Globus pallidus (tissue), 1 donor: Measurements from ENCODE around the gene JPH4.
"Not testable (repeated sequence)": the region's sequence is repeated elsewhere in the genome, so short reads cannot be mapped to it uniquely, and the experiment has no call there.

Source experiments
- DNase-seq: peaks from one replicate; pipeline ENCODE4 v3.0.0-alpha.2; 2015; ENCODE audit warnings: low spot score

Gene JPH4

DNA sequence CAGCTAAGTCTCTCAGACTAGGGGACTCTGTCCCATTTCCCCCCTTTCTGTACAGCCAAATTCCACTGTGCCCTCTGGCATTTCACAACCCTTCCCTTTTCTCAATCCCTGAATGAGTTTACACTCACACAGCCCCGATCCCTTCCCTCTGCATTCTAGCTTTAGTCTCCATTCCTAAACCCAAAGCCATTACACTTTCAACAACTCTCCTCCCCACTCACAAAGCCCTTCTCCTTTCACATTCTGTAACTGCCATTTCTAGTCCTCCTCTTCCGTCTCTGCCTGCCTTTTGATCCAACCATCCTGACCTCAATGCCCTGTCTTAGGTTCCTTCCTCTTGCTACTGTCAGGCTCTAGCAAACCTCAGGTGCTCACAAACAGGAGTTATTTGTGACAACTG is 30.7 kb downstream of the JPH4 start:
- DNase-seq, result no peak

DNA sequence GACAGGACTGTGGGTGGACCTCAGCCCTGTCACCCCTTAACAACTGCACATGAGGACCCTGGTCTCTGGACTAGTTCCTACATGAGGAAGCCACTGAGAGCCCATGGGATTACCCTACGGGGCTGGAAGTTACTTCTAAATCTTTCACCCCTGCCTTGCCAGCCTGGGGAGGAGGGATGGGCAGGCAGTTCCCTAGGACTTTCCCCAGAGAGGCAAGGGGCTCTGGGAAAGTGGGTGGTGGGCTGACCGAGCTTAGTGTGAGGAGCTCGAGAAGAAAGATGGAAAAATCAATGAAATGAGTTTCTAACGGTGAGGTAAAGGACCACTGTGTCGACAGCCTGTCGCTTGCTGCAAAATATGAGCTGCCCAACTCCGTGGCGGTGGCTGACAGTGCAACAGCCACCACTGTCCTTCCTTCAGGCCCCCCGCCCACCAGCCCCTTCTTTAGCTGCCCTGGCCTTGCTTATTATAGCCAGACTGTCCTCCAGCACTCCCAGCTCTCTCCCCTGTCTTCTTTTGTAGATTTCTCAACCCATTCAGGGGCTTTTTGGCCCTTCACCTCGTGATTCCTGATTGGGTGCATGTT is 32.0 kb downstream of the JPH4 start:
- no peak for DNase-seq

DNA sequence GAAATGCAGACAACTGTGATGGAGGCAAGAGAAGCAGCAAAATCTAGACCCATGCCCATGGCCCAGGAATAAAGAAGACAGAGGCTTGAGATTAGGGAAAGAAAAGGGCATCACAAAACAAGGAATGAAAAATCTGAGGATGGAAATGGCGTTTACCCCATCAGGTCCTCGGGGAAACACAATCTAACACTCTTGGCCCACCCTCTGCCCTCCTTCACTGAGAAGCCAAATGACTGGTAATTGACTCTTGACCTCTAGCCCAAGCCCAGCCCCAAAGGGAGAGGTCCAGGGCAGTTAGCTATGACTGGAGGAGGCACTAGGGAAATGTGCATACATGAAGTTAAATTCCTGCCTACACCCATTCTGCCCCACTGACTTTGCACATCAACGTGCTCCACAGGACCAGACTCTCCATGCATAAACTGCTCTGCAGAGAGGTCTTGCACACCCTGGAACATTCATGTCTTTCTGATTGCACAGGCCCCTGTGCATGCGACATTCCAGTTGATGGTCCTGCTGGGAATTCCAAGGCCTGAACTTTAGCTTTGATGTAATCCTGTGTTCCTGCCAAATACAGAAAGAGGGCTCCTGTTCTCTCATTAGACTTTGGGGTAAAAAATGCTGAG is 32.7 kb downstream of the JPH4 start:
- DNase-seq, result no peak

- DNase-seq, result peak; percentile 74
These were observed 33.8 kb downstream of the JPH4 start for GRCh38 chr14:23544511-23545447.

DNA sequence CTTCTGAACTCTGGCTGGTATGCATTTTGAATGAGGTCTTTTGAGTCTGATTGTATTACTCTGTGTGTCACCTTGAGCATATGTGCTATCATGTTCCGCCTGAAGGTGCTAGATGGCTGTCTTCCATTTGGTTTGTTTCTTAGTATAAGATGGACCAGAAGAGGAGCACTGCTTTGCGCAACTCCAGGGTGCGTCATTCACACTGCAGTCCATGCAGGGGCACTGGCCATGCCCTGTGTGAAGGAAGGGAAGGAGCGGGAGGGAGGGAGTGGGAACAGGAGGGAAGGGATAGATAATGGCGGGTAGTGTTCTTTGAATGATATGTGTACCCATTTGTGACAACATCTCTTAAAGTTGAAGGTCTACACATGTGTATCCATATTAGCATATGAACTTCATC is 35.2 kb downstream of the JPH4 start:
- no peak for DNase-seq

DNA sequence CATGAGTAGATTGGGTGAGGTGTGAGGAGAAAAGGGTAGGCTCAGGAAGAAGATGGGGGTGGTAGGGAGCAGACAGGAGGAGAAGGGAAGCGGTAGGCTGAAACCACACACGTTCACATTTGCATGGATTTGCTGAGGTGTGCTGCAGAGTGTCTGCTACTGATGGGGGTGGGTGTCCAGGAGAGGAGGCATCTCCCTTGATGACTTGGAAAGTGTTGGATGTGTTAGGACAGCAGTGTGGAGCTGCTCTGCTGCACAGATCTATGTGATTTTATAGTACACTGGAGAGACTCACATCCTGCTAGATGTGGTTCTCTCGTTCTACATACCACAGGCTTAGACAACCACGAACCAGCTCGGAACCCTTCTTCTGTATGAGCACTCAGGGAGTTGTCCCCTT is 36.3 kb downstream of the JPH4 start:
- no peak for DNase-seq

DNA sequence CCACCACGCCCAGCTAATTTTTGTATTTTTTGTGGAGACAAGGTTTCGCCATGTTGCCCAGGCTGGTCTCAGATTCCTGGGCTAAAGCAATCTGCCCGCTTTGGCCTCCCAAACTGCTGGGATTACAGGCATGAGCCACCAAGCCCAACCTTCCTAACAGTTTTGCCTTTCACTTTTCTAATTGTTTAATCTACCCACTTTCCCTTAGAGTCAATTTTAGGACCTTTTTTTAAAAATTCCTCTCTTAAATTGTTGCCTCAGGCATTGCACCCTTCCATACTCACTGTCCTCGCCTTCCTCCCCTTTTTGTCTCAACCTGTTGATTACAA is 38.5 kb downstream of the JPH4 start:
- no peak for DNase-seq

- peak; percentile 79 for DNase-seq
These were observed 39.1 kb downstream of the JPH4 start for GRCh38 chr14:23539248-23540140.

DNA sequence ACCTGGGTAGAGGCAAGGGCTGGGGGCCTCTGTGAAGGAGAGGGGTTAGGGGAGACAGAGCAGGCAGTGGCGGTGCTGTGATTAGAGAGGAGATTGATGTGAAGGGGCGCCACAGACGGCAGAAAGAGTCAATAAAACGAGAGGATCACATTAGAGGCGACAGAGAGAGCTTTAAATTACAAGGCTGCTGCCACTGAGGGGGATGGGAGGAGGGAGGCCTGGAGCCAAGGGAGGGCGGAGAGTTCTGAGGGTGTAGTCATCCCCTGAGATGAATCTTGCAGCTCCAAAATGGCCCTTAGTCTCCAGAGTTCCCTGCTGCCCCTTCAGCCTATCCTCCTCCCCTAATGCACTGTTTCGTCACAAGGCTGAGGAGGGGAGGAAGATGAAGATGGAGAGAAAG is 39.8 kb downstream of the JPH4 start:
- peak; percentile 69 for DNase-seq

DNA sequence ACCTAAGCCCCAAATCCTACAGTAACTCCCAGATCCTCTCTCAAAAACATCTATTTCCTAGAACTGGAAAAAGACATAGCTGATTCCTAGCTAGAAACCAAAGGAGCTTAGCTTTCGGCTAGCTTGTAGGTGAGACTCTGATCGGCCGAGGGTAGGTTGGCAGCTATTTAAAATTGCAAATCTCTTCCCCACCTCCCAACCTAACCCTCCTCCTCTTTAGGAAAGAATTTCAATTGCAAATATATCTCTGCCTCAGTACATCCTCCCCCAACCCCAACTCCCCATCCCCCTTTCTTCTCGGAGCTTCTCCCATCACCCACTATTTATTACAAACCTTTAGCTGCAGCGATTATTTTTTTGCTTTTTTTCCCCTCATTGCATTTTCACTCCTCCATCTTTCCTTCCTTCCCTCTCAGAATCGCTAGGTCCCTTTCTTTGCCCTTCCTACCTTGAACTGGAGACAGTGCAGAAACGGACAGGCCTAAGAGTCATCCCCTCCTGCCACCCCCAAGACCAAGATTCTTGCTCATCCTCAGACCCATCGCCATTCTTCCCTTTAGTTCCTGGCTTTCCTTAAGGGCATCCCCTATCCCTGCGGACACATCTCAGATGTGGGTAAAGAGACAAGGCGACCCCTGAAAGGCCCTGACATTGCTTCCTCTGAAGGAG is 40.4 kb downstream of the JPH4 start:
- no peak for DNase-seq

DNA sequence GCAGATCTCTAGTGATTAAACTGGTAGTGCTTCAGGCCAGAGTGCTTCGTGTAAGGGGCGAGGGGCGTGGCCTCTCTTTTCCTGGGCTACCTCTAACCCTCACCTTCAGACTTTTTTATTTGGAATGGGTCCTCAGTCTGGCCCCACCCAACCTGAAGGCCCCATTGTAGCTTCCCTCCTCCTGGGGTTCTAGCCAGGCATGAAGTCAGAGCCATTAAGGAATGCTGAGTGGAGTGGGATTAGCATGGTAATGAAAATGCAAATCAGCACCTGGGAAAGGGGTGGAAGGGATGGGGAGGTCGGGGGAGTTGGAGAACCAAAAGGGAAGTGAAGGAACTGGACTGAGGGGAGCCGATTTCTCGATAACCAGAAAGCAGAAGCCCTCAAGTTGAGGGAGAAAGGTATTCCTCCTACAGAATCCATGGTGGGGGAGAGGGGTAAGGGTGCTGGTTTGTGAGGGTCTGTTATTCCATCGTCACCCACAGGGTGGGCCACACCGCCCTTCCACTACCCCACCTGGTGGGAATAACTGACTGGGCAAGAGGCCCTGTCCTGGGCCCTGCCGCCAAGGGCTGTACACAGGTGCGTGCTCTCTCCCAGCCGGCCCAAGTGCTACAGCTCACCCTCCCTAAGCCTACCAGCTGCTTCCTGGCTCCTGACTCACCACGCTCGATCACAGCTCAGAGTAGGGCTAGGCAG is 41.1 kb downstream of the JPH4 start:
- no peak for DNase-seq

DNA sequence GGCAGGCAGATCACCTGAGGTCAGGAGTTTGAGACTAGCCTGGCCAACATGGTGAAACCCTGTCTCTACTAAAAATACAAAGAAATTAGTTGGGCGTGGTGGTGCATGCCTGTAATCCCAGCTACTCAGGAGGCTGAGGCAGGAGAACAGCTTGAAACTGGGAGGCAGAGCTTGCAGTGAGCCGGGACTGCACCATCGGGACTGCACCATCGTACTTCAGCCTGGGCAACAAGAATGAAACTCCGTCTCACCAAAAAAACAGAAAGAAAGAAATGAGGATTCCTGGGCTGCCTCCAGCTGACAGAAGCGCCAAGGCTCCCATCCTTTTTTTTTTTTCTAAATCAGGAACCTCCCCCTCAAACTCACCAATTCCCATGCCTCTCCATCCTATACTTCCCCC is 41.7 kb downstream of the JPH4 start:
- DNase-seq, result not testable (repeated sequence)

- DNase-seq, result no peak
These were observed 42.1 kb downstream of the JPH4 start for GRCh38 chr14:23536494-23536893.

GRCh38 chr14:23535943-23536342 is 42.6 kb downstream of the JPH4 start:
- no peak for DNase-seq

DNA sequence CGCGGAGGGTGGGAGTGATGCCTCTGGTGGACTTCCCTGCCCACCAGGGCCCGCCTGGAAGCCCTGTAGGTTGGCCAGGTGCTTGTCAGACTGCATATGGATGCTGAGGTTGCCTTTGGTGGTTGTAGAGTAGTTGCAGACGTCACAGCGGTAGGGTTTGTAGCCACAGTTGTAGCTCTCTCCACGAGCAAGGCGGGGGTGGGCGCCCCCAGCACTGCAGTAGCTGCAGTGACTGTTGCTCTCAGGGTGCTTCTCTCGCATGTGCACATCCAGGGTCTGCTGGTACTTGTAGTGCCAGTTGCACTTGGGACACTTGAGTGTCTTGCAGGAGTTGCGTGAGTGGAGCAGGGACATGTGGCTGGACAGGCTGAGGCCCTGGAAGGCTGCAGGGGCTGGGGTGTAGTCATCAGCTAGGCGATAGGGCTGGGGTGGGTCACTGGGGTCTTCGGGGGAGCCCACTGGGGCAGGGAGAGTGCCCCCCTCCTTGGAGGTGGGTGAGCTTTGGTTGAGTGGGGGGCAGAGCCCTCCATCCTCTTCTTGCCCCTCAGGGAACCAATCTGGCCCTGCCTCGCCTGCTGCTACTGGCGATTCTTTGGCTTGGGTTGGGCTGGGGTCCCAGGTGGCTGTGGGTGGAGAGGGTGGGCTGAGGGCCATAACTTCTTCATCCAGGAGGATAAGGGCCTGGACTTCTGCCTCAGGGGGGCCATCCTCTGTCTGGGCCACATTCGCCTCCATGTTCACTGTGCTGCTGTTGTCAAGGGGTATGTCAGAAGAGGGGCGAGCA is 44.7 kb downstream of the JPH4 start:
- no peak for DNase-seq

DNA sequence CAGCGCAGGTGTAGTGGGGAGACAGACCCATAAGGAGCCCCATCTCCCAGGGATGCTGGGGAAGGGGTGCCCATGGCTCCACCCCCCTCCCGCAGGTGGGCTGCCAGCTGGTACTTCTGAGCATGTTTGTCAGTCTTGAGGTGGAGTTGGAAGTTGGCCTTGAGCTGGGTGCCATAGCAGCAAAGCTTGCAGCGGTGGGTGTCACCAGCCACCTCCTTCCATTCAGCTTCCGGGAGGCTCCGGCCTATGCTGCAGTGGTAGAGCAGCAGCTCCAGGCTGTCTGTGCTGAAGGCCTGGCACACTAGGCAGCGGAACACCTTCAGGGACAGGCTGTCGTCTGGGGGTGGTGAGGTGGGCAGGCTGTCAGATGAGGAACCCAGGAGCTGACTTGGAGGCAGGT is 45.9 kb downstream of the JPH4 start:
- DNase-seq, result no peak

DNA sequence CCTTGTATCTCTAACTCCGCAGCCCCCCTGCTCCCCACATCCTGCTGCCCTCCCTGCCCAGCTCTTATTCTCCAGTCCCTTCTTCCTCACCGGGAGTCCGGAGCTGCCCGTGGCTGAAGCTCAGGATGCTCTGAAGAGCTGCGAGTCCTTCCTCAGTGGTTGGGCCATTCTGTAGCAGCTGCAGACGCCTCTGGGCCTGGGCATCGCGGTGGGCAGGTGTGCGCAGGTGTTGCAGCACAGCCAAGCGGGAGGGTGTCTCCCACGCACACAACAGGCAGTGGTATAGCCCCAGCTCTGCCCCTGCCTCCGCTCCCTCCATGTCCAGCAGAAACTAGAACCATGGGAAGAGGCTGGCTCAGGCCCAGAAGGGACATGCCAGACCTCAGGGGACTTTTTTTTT is 47.2 kb downstream of the JPH4 start:
- no peak for DNase-seq

DNA sequence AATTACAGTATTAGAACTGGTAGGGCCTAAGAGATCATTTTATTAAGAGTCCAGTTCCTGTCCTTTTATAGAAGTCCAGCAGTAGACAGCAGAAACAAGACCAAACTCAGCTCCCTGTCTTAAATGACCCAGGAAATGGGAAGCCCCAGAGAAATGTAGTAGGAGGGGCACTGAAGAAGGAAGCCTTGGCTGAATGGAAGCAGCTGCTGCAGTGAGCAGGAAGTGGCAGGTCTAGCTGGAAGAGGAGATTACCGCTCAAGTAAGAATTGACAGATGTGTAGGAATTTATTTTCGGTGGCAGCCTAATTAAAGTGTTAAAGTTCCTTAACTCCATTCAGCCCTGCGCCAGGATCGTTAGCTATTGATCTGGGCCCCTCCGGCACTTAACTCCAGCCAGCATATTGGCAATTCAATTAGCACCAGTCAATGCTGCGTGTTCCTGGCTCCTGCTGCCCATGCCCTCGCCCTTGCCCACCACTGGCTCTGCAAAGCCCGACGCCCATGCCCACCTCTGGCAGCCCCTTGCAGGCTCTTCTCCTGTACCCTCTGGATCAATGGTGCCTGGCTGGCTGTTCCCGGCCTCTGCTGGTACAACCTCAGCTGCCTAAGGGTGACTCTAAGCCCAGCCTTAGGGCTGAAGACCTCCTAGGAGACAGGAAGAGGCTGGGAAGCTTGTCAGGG is 48.1 kb downstream of the JPH4 start:
- DNase-seq, result no peak

GRCh38 chr14:23529016-23529415 is 49.6 kb downstream of the JPH4 start:
- DNase-seq, result no peak

GRCh38 chr14:23528555-23528954 is 50.0 kb downstream of the JPH4 start:
- DNase-seq, result no peak
